ENCODE results near the gene PCGF1. TPM values are rescaled to one million over a fixed set of nuclear protein-coding genes. Genes with fewer than 3 reads are reported as not detected.

PCGF1 gene
- total and polyA plus RNA-seq, 9 of the 15 experiments (the other 6 are each of a cell fraction or from before 2014, with no cell fraction given): 20.3 to 45.7 (median 29.3) TPM

DNA sequence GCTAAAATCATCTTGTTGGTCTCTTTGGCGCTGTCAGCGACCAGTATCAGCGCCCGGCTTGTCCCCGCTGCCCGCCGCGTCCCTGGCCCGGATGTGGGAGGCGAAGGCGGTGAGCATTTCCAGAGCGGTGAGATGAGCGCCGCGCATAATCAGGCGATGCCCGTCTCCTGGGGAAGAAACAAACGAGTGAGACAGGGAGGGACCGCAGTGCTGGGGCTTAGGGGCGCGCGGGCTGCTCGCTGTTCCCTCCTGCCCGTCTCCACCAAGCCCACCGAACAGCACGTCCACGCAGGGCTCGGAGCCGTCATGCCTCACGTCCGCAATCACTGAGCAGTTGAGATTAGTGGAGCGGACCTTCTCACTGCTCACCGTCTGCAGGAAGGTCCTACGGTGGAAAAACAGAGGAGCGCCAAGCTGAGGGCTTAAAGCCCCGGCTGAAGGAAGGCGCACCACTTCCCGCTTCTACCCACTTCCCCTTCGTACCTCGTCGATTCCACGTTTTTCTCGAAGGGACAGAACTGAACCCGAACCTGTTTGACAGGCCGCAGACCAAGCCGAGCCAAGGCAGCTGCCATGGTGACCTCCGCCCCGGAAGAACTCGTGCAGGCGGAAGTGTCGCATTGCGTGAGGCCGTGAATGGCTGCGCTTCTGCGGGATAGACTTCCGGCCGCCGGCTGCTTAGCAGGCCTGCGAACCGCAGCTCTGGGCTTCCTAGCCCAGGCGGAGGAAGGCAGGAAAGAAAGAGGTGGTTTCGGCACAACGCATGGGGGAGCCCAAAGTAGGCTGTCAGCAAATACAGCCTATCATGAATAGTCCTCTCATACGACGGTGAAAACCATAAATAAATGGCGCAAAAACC lies 35.2 kb downstream of the PCGF1 start, which contains the start of gene MRPL53 (continued):
- TF ChIP-seq, protein P1, sequence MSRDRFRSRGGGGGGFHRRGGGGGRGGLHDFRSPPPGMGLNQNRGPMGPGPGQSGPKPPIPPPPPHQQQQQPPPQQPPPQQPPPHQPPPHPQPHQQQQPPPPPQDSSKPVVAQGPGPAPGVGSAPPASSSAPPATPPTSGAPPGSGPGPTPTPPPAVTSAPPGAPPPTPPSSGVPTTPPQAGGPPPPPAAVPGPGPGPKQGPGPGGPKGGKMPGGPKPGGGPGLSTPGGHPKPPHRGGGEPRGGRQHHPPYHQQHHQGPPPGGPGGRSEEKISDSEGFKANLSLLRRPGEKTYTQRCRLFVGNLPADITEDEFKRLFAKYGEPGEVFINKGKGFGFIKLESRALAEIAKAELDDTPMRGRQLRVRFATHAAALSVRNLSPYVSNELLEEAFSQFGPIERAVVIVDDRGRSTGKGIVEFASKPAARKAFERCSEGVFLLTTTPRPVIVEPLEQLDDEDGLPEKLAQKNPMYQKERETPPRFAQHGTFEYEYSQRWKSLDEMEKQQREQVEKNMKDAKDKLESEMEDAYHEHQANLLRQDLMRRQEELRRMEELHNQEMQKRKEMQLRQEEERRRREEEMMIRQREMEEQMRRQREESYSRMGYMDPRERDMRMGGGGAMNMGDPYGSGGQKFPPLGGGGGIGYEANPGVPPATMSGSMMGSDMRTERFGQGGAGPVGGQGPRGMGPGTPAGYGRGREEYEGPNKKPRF (IDR thresholded peaks at IDR 0.05; ENCODE audit: low read depth, low read length): no peak
- TF ChIP-seq, protein P2, sequence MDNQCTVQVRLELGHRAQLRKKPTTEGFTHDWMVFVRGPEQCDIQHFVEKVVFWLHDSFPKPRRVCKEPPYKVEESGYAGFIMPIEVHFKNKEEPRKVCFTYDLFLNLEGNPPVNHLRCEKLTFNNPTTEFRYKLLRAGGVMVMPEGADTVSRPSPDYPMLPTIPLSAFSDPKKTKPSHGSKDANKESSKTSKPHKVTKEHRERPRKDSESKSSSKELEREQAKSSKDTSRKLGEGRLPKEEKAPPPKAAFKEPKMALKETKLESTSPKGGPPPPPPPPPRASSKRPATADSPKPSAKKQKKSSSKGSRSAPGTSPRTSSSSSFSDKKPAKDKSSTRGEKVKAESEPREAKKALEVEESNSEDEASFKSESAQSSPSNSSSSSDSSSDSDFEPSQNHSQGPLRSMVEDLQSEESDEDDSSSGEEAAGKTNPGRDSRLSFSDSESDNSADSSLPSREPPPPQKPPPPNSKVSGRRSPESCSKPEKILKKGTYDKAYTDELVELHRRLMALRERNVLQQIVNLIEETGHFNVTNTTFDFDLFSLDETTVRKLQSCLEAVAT (IDR thresholded peaks at IDR 0.05): no peak
- TF ChIP-seq, protein P3, sequence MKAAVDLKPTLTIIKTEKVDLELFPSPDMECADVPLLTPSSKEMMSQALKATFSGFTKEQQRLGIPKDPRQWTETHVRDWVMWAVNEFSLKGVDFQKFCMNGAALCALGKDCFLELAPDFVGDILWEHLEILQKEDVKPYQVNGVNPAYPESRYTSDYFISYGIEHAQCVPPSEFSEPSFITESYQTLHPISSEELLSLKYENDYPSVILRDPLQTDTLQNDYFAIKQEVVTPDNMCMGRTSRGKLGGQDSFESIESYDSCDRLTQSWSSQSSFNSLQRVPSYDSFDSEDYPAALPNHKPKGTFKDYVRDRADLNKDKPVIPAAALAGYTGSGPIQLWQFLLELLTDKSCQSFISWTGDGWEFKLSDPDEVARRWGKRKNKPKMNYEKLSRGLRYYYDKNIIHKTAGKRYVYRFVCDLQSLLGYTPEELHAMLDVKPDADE (conservative IDR thresholded peaks at IDR 0.05; ENCODE audit: control insufficient read depth, low read depth, low read length): peak; percentile 75; the same call in 1 of the 2 replicates
- peak; percentile 73 for TF ChIP-seq TBP (optimal IDR thresholded peaks at IDR 0.05; ENCODE audit: low read depth, low read length)
- TF ChIP-seq, protein P4, sequence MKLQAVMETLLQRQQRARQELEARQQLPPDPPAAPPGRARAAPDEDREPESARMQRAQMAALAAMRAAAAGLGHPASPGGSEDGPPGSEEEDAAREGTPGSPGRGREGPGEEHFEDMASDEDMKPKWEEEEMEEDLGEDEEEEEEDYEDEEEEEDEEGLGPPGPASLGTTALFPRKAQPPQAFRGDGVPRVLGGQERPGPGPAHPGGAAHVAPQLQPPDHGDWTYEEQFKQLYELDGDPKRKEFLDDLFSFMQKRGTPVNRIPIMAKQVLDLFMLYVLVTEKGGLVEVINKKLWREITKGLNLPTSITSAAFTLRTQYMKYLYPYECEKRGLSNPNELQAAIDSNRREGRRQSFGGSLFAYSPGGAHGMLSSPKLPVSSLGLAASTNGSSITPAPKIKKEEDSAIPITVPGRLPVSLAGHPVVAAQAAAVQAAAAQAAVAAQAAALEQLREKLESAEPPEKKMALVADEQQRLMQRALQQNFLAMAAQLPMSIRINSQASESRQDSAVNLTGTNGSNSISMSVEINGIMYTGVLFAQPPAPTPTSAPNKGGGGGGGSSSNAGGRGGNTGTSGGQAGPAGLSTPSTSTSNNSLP (IDR thresholded peaks at IDR 0.05; ENCODE audit: borderline replicate concordance, low read depth, low read length): no peak
- no peak for TF ChIP-seq ZNF174 (CRISPR knock-in tag; IDR thresholded peaks at IDR 0.05)
- TF ChIP-seq, protein P5, sequence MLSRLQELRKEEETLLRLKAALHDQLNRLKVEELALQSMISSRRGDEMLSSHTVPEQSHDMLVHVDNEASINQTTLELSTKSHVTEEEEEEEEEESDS (CRISPR knock-in tag; IDR thresholded peaks at IDR 0.05): no peak
- TF ChIP-seq, protein P6, sequence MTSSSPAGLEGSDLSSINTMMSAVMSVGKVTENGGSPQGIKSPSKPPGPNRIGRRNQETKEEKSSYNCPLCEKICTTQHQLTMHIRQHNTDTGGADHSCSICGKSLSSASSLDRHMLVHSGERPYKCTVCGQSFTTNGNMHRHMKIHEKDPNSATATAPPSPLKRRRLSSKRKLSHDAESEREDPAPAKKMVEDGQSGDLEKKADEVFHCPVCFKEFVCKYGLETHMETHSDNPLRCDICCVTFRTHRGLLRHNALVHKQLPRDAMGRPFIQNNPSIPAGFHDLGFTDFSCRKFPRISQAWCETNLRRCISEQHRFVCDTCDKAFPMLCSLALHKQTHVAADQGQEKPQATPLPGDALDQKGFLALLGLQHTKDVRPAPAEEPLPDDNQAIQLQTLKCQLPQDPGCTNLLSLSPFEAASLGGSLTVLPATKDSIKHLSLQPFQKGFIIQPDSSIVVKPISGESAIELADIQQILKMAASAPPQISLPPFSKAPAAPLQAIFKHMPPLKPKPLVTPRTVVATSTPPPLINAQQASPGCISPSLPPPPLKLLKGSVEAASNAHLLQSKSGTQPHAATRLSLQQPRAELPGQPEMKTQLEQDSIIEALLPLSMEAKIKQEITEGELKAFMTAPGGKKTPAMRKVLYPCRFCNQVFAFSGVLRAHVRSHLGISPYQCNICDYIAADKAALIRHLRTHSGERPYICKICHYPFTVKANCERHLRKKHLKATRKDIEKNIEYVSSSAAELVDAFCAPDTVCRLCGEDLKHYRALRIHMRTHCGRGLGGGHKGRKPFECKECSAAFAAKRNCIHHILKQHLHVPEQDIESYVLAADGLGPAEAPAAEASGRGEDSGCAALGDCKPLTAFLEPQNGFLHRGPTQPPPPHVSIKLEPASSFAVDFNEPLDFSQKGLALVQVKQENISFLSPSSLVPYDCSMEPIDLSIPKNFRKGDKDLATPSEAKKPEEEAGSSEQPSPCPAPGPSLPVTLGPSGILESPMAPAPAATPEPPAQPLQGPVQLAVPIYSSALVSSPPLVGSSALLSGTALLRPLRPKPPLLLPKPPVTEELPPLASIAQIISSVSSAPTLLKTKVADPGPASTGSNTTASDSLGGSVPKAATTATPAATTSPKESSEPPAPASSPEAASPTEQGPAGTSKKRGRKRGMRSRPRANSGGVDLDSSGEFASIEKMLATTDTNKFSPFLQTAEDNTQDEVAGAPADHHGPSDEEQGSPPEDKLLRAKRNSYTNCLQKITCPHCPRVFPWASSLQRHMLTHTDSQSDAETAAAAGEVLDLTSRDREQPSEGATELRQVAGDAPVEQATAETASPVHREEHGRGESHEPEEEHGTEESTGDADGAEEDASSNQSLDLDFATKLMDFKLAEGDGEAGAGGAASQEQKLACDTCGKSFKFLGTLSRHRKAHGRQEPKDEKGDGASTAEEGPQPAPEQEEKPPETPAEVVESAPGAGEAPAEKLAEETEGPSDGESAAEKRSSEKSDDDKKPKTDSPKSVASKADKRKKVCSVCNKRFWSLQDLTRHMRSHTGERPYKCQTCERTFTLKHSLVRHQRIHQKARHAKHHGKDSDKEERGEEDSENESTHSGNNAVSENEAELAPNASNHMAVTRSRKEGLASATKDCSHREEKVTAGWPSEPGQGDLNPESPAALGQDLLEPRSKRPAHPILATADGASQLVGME (CRISPR knock-in tag; IDR thresholded peaks at IDR 0.05): 0 out of 2 replicates have a peak, but pooled peaks have one; percentile 8
- TF ChIP-seq TEAD1 (CRISPR knock-in tag; IDR thresholded peaks at IDR 0.05): peak; percentile 8 to 53; a peak in 2 of 4 replicates

Measured in K562 (cell line).